Activated CD8-positive, alpha-beta T cell treated with anti-CD3 and anti-CD28 coated beads, Interleukin-2, amount 10 ng/mL, durations not matched to agents 7 days and 5 days (primary cell): ENCODE results near the gene ZGPAT. TPM values are rescaled to one million over a fixed set of nuclear protein-coding genes. Genes with fewer than 3 reads are reported as not detected.

Experiments used
- total RNA-seq, 2 experiments: library from RNA; stranded (reverse); gene quantifications; one replicate each; pipeline ENCODE4 v1.2.3, GENCODE V29; 2021

ZGPAT gene
- total RNA-seq, 2 experiments from 2014 or later: 38.6 to 43.5 TPM

Other genes starting within 250 kb of the ZGPAT start
- gene KCNQ2, start 235.4 kb upstream of the ZGPAT start, total RNA-seq: not detected
- not detected for gene EEF1A2, start 209.0 kb upstream of the ZGPAT start, total RNA-seq
- gene PPDPF, start 187.3 kb upstream of the ZGPAT start, total RNA-seq: 100 to 1,000 TPM; 292 to 296 TPM
- under 1 TPM in 1 of 2 experiments, not detected in 1; 0.34 TPM for gene PTK6, start 170.7 kb upstream of the ZGPAT start, total RNA-seq
- not detected for gene SRMS, start 160.3 kb upstream of the ZGPAT start, total RNA-seq
- gene FNDC11, start 153.9 kb upstream of the ZGPAT start, total RNA-seq: under 1 TPM; 0.26 to 0.29 TPM
- 100 to 1,000 TPM in 1 of 2 experiments, 10 to 100 TPM in 1; 99.1 to 102 TPM for gene HELZ2, start 133.8 kb upstream of the ZGPAT start, total RNA-seq
- gene GMEB2, start 80.9 kb upstream of the ZGPAT start, total RNA-seq: 10 to 100 TPM; 16.2 TPM
- gene STMN3, start 54.6 kb upstream of the ZGPAT start, total RNA-seq: 10 to 100 TPM; 13.1 to 13.3 TPM
- gene RTEL1, start 49.7 kb upstream of the ZGPAT start, total RNA-seq: 10 to 100 TPM; 49.8 to 54.3 TPM
- not detected for gene TNFRSF6B, start 11.4 kb upstream of the ZGPAT start, total RNA-seq
- gene ARFRP1, start 63 bp upstream of the ZGPAT start, total RNA-seq: 10 to 100 TPM; 55.2 to 57.6 TPM
- gene LIME1, start 28.6 kb downstream of the ZGPAT start, total RNA-seq: 100 to 1,000 TPM; 163 to 165 TPM
- 10 to 100 TPM; 97.2 TPM for gene SLC2A4RG, start 31.7 kb downstream of the ZGPAT start, total RNA-seq
- under 1 TPM in 1 of 2 experiments, not detected in 1; 0.10 TPM for gene ZBTB46, start 123.2 kb downstream of the ZGPAT start, total RNA-seq
- gene ABHD16B, start 153.5 kb downstream of the ZGPAT start, total RNA-seq: not detected
- gene TPD52L2, start 157.2 kb downstream of the ZGPAT start, total RNA-seq: 10 to 100 TPM; 35.7 to 40.0 TPM
- 10 to 100 TPM; 47.3 to 48.1 TPM for gene DNAJC5, start 187.1 kb downstream of the ZGPAT start, total RNA-seq
- gene UCKL1, start 248.4 kb downstream of the ZGPAT start, total RNA-seq: 10 to 100 TPM; 41.1 to 45.4 TPM